Measurements from ENCODE around the gene CMTM1. TPM values are rescaled to one million over a fixed set of nuclear protein-coding genes. Genes with fewer than 3 reads are reported as not detected.
A peak's percentile ranks its signal among the peaks of the same experiment; 100 is the strongest.

CMTM1 gene
- total RNA-seq, 1 donor from 2014 or later = 5.0 TPM

DNA sequence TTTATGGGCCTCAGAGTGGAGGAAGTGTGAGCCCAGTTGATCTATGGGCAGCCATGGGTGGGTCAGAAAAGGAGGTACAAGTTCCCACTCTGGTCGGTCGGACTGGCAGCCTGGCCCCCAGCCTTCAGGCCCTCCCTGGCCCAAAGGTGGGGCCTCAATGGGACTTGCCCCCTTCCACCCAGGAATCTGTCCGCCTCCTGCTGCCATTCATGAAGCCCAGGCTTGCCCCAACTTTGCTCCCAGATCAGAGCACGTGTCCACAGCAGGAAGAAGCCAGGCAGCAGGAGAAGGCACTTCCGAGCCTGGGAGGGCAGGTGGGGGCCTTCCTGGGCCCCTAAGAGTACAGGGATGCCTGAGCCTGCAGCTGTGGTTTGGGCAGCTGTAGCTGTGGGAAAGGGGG, 35.2 kb downstream of the CMTM1 start:
- no peak overlapping the region for H3K4me3 ChIP-seq (ENCODE audit: low read depth, low read length)
- DNase-seq (ENCODE audit: low read depth) = no peak
- TF ChIP-seq, protein P1, sequence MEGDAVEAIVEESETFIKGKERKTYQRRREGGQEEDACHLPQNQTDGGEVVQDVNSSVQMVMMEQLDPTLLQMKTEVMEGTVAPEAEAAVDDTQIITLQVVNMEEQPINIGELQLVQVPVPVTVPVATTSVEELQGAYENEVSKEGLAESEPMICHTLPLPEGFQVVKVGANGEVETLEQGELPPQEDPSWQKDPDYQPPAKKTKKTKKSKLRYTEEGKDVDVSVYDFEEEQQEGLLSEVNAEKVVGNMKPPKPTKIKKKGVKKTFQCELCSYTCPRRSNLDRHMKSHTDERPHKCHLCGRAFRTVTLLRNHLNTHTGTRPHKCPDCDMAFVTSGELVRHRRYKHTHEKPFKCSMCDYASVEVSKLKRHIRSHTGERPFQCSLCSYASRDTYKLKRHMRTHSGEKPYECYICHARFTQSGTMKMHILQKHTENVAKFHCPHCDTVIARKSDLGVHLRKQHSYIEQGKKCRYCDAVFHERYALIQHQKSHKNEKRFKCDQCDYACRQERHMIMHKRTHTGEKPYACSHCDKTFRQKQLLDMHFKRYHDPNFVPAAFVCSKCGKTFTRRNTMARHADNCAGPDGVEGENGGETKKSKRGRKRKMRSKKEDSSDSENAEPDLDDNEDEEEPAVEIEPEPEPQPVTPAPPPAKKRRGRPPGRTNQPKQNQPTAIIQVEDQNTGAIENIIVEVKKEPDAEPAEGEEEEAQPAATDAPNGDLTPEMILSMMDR (conservative IDR thresholded peaks at IDR 0.05; ENCODE audit: low read depth, low read length) = no peak

DNA sequence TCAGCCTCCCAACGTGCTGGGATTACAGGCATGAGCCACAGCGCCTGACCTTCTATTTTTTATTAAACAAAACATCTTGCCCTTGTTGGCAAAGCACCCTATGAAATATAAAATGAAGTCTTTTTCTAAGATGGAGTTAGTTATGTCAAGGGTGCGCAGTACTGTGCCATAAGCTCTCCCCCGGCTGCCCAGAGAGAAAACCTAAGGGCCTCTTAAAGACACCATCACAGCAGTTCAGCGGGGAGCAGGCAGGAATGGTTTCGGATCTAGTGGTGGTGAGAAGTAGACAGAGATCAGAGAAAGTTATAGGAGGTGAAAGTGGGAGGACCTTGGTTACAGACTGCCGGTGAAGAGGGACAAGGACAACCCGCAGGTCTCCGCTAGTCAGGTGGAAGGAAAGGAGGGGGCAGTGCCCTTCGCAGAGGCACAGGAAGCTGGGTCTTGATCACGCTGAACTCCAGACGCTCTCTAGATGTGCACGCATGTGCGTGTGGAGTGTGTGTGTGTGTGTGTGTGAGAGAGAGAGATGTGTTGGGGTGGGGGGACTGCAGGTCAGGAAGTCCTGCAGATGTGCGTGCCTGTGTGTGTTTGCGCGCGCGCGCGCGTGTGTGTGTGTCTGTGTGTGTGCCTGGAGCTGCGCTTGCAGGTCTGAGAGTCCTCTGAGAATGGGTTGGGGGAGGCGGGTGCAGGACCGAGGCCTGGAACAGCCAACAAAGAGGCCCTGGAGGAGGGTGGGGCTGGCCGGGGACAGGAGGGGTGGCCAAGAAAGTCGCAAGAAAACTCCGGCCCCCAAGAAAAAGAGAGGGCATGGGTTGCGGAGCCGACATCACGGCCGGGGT, 37.5 kb downstream of the CMTM1 start:
- H3K4me3 ChIP-seq (ENCODE audit: low read depth, low read length) = peak overlapping the region; percentile 75
- DNase-seq (ENCODE audit: low read depth) = no peak

DNA sequence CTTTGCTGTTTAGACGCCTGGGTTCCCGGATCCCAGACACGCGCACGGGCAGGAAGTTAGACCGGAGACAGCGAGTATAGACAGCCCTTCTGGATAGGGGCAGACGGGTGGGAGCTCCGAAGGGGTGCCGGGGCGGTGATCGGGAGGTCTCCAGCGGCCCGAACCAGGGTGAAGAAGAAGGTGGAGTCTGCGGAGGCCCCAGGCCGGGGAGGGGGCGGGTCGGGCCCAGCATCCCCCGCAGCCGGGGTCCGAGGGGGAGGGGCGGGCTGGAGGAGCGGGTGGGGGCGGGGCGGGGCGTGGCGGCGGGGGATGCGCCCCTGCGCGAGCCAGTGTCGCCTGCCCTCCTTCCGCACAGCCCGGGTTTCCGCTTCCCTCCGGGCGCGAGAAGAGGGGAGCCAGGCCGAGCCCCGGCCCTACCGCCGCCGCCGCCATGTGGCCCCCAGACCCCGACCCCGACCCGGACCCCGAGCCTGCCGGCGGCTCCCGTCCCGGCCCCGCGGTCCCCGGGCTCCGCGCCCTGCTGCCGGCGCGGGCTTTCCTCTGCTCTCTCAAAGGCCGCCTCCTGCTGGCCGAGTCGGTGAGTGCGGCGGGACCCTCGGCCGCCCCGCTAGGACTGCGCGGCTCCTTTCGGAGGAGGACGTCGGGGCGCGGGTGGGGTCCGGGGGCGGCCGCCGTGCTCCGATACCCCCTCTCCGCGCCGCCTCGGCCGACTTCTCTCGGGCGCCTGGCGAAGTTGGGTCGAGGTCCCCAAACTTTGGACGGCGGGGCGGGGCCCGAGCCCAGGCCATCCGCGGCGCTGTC, 38.3 kb downstream of the CMTM1 start, which contains the start of gene CMTM3:
TSS of gene CMTM3 (plus strand) at position 329 of the 801 bp plus-strand sequence. CDS start at position 431, 102 bp downstream.
- TF ChIP-seq, protein P1 (conservative IDR thresholded peaks at IDR 0.05; ENCODE audit: low read depth, low read length) = peak; percentile 41
- no peak for DNase-seq (ENCODE audit: low read depth)
- H3K4me3 ChIP-seq (ENCODE audit: low read depth, low read length) = peak within 1 kb of the TSS; percentile 75

More for the DNA sequence above, 37.5 kb downstream of the CMTM1 start:
- TF ChIP-seq, protein P1 (conservative IDR thresholded peaks at IDR 0.05; ENCODE audit: low read depth, low read length) = no peak

DNA sequence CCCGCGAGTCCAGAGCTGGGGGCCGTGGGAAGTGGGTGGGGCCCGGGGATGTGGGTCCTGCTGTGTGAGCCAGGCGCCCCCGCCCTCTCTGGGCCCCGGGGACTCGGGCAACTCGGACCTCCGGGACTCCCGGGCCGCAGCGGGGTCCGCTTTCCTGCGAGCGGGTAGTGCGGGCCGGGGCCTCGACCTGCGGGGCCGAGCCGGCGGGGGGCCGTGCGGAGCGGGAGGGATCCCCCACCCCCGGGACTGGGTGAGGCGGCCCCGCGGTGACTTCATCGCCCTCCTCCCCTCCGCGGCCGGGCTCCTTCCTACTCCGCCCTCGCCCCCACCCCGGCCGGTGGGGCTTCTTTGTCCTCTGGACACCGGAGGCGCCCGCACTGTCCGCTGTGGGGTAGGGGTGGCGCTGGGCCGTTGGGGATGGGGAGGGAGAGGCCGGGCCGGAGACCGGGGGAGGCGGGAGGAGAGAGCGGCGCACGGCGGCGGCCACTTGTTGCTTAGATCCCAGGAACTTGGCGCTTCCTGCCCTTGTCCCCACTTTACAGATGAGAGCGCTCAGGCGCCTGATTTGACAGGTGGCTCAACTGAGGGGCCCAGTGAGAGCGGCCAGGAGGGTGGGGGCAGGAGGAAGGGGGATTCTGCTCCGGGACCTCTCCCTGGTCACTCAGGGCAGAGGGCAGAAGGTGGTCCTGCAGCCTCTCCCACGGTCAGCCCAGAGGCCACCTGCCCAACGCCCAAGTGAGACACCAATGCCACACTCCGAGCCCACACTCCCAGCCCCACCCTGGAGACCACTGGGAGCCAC, 39.1 kb downstream of the CMTM1 start:
- DNase-seq (ENCODE audit: low read depth) = no peak
- peak overlapping the region; percentile 75 for H3K4me3 ChIP-seq (ENCODE audit: low read depth, low read length)
- TF ChIP-seq, protein P1 (conservative IDR thresholded peaks at IDR 0.05; ENCODE audit: low read depth, low read length) = no peak

DNA sequence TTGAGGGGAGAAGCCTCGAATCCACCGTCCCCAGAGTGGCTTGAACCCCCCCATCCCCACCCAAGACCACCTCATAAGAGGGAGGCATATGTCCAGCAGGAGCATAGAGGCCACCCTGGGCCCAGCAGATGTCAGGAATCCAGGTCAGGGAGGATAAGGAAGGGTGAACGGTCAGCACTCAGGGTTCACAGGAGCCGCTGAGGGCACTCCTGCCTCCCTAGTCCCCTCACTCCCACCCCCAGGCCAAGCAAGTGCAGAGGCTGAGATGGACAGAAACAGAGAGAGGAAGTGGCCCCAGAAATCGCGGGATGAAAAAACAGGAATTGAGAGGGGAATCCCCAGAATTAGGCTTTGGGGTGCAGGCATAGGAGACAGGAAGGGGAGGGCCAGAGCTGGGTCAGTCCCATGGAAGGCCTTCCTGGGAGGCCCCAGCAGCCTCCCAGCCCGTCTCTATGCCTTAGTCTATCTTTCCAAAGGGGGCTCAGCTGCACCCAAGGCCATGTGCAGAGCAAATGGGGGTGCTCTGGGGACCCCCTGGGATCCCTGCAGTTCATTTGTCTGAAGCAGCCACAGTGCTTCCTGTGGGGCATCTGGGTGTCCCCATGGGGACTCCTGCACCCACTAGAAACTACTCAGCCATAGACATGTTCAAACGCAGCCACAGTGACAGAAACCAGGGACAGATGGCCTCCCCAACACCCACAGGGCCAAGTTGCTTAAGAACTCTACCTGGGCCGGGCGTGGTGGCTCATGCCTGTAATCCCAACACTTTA, 39.9 kb downstream of the CMTM1 start:
- H3K4me3 ChIP-seq (ENCODE audit: low read depth, low read length) = peak overlapping the region; percentile 75
- no peak for DNase-seq (ENCODE audit: low read depth)
- TF ChIP-seq, protein P1 (conservative IDR thresholded peaks at IDR 0.05; ENCODE audit: low read depth, low read length) = no peak
